Measurements from ENCODE around the gene JAZF1.
"Not testable (repeated sequence)": the region's sequence is repeated elsewhere in the genome, so short reads cannot be mapped to it uniquely, and the experiment has no call there.

JAZF1 gene

DNA sequence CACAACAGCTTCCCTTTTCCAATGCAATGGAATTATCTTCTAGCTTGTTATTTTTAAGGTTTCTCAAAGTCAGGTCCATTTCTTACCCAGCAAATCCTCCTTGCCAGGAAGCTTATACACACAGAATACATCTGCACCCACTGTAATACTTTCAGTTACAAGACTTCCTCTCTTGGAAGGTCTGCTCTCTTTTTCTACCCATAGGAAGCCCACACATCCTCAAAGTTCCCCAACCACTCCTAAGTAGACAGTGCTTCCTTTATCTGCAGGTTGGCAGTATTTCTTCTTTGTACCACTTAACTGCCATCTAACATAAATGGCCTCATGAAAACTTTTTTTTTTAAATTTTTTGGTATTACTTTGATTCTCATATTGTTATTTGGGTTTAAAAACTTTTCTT is 285.0 kb downstream of the JAZF1 start:
- no peak for DNase-seq

DNA sequence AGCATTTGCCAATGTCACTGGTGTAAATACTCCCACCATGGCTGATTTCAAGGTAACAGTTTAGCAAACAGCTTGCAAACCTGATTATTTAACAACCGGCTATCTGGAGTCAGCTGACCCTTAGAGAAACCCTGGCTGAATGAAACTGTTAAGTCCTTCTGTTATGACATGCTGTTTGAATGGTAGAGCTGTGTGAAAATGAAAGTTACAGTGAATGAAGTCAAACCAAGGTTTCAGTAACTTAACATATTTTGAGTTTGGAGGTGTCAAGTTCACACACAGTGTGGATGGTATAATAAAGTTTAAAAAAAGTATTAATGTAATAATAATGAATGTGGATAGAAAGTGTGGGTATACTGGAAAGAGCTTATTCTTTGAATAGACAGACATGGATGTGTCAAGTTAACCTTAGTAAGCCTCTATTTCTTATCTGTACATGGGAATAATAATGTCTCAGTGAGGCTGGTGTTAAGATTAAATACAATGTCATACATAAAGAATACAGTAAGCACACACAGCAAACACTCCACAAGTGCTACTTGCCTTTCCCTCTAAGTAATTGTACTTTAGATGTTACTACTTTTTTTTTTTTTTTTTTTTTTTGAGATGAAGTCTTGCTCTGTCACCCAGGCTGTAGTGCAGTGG is 290.3 kb downstream of the JAZF1 start:
- no peak for DNase-seq

DNA sequence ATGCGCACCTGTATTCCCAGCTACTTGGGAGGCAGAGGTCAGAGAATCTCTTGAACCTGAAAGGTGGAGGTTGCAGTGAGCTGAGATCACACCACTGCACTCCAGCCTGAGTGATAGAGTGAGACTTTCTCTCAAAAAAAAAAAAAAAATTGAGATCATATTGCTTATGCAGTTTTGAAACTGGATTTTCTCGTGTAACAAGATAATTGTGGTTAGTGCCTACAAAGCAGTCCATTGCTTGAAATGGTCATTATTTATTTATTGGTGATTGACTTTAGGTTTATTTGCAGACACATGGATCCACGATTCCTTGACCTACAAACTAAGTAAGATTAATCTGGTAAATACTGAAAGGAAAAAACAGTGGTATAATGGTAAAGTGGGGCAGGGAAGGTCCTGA is 290.8 kb downstream of the JAZF1 start:
- DNase-seq = no peak

DNA sequence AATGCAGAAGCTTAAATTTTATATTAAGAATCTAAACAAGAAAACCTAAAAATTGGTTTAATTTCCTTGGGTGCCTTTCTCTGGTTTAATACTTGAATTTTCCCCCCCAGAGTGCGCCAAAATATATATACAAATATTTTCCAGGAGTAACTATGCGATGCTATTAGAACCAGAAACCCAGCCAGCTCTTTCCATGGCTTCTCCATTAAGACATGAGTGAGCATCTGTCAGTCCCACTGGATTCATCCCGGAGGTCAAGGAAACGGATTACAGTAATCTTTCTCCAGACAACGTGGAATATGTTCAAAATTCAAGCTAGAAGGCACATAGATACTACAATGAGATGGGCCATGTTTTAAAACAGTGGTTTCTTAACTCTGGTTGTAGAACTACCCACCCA is 291.9 kb downstream of the JAZF1 start:
- DNase-seq = no peak

DNA sequence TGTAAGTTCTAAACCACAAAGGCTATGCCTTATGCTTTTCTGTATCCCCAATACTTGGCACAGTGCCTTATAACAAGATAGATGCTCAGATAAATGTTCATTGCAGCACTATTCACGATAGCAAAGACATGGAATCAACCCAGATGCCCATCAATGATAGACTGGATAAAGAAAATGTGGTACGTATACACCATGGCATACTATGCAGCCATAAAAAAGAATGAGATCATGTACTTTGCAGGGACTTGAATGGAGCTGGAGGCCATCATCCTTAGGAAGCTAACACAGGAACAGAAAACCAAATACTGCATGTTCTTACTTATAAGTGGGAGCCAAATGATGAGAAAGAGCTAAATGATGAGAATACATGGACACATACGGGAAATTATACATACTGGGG is 293.9 kb downstream of the JAZF1 start:
- DNase-seq = not testable (repeated sequence)

DNA sequence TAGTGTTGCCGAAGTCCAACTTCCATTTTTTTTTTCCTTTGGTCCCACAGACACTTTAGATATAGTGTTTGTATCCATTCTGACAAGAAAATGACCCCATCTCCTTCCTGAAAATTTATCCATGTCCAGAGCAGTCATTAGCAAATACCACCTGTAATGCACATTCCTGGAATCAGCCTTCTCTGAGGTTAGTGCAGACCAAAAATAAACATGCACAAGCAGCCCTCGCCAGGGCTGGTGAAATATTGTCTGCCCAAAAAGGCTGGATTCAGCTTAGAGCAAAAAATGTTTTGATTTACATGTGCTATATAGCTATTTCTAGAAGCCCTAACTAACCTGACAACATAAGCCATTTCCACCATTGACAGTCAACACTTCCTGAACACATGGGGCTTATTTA is 294.9 kb downstream of the JAZF1 start:
- DNase-seq = no peak

DNA sequence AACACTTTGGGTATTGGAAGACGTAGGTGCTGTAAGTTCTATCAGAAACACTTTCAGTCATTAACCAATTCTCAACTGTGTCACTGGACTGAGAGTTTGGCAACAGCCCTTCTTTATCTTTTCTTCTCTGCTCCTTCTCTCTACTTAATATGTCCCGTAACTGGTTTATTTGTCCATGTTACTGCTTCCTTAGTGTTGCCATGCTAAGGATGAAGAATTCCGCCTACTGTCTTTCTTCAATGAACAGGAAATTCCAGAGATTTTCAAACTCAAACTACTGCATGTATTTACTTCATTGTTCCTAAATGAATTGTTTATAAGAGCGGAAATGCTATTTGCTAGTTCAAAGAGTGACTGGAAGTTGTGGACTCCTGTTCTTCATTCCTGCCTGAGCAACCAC is 296.9 kb downstream of the JAZF1 start:
- DNase-seq = no peak

DNA sequence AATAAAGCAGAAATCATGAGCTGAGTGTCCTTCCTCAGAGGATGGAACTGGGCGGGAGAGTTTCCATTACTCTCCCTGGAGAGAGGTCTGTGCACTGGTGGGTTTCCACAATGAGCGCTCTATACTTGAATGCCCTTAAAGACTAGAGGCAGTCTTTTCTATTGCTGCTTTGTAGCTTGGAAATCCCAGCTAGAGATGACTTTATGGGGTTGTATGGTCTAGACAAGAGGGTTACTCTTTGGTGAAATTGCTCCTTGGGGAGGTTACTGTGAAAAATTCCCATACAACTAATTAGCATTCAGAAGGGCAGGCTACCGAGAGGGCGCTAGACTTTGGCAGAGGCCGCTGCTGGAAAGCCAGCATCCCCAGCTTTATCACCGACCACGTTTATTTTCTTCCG is 303.8 kb downstream of the JAZF1 start:
- DNase-seq = no peak

DNA sequence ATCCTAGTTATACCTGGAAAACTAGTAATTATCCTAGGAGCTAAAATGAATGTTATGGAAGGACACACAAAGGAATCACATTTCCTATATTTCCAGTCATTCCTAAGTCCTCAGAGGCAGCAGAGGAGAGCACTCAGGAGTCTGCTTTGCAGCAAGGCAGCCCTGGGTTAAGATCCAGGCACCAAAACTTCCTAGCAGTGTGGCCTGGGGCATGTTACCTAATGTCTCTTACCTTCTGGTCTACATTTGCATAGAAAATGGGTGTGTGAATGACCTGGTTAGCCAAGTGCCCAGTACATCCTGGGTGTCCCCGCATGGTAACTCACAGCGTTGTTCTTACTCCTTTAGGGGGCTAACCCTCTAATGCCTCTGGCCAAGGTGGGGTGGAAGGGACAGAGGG is 304.8 kb downstream of the JAZF1 start:
- DNase-seq = no peak

DNA sequence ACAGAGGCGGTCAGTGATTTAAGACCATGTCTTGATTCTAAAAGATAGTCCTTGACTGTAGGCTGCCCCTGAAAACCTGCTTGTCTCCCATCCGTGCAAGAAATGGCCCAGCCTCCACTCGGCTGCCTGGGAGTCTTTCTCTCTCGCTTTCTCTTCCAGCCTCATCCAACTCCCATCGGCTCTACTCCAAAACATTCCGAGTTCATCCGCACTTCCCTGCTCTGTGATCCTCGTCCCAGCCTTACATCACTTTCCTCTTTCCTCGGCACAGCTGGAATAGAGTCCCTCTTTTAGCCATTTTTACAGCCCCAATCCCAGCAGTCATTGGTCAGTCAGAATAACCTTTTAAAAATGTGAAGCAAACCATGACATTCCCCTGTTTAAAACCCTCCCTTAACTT is 305.5 kb downstream of the JAZF1 start:
- DNase-seq = no peak

DNA sequence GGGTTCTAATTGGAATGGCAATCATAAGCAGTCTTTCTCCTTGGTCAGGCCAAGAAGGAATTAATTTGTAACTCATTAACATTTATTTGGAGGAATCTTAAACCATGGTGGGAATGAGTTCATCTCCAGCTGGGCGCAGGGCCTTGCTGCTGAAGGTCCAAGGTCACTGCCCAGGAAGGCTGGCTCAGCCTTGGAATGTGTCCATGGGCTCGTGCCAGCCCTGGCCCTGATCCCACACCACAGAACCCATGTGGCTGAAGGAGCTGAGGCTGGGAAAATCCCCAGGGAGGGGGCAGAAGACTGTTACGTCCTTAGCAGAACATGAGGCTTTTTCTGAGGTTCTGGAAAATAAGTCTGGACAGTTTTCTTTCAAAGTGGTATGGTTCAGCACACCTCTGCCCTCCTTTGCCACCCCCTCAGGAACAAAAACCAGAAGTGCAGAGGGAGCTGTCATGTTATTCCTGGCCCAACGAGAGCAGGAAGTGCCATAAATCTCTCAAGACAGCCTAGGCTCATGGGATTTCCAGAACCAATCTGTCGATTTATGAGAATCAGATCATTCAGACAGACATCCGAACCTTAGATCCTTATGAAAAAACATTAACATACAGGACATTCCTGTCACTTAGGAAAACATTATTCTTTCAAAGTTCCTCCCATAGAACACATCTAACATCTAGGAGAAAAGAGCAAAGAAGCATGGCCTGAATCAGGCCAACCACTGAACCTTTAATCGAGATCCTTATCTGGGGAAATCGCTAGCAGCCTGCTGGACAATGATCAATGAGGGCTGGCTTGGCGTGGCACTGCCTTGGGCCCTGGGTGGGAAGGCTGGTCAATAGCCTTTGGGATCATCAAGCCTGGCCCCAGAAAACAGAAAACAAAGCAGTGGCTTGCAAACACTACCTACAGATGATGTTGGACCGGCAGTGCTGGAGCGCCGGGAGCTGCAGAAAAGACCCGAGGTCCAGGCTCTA is 306.3 kb downstream of the JAZF1 start:
- no peak for DNase-seq

DNA sequence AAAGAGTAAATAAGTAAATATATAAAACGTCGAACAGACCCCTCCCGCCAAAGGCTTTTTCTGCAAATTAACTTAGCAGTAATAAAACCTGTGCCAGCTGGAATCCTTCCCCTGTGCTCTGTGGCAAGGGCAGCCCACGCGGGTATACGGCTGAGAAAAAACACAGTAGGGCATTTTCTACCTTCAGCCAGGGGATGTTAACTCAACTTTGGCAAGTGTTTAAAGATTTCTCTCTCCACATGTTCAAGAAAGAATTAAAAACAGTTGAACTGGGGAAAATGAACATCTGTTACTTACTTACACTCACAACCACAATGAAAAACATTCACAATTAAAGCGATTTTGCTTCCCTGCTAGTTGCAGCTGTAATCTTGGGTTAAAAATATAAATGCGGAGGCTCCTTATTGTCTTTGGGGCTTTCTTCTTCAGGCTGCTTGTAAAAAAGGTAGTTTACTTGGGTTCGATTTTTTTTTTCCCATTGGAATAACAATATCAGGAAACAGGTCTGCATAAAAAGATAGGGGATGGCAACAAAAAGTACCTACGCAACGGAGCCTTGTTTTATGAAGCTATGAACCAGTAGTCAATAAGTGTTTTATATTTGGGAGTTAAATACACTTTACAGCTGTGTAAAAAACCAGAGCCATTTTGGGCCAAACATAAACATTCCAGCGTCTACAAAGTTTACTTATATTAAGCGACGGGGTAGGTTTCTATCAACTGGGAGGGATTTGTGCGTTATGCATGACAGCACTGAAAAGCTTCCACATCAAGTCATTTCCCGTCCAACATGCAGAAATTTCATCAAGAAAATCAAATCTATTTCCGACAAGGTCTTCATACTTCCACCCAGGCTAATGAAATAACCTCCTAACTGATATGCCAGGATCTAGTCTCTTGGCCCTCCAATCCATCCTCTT is 308.0 kb downstream of the JAZF1 start:
- DNase-seq = no peak

DNA sequence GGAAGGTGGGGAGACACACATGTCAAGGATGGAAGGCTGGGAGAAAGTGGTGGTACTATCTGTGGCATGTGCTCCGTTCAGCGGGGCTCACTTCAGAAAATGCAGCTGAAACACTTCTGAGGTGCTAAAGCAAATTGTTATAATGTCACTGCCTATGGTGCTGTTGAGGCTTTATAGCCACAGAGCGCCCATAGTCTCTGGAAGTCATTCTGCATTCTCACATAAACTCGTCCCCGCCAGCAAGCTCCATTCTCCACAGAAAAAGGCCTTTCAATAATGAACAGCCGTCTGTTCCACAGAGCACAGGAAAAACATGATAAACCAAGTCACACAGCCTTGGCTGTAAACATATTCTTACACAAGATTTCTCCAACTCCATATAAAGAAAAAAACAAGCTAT is 308.7 kb downstream of the JAZF1 start:
- DNase-seq = no peak

DNA sequence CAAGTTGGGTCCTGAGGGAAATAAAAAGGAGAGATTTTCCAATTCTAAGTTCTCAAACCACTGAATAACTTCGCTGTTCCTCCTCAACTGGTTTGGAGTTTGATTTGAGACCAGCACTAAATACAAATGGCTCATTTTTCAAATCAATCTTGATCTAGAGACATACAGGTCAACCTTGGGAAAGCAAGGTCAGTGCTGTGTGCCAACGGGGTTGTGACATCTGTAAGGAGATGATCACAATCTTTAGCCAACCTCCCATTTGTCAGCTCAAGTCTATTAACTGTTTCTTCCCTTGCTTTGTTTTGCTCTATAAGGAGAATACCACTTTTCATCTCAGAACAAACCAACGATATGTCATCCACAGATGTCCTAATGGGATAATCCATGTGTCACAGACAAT is 309.5 kb downstream of the JAZF1 start:
- DNase-seq = no peak

DNA sequence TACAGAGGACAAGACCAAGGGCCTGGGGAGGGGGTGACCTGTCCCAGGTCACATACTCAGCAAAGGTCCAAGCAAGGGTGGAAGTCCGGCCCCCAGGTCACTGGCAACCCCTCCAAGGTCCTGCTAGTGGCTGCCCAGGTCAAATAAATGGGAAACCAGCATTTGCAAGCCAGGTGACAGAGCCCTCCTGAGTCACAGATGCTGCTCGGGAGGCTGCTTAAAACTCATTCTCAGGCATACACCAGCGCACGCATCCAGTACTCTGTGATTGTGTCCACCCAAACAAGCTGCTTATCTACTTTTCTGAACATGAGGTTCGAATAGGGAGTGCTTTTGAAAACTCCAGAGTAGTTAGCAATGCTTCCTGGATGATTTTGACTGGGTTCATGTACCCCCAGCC is 310.0 kb downstream of the JAZF1 start:
- DNase-seq = no peak

DNA sequence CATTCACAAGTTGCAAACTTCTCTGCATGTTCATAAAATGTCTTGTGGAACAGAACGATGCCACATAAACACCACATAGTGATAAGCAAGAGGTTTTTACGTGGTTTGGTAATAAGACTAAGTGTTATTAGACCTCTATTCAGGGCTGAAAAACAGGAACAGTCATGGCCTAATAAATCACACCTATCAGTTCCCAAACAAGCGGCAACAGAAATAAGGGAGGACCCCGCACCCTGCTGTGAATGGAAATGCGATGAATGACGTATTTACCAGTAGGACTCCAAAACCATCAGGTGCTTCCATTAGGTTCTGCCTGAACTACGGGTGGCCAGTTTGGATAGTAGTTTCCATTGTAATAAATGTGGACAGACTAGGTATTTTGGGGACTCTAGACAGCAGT is 311.5 kb downstream of the JAZF1 start:
- no peak for DNase-seq

DNA sequence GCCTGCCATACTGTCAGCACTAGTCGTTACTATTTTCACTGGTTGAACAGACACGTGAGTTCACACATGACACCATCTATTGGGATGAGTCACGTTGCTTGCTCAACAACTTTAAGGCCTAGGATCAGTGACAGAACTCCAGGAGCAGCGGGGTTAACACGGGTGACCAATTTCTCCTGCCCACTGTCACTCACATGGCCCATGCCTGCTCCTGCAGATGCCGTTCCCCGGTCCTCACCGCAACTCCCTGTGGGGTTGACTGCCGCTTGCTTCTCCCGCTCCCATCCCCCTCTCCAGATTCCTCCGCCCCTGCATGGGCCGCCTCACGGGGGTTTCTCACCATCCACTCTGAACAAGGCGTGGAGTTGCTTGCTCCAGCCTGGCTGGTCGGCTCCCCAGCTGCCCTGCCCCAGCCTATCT is 312.5 kb downstream of the JAZF1 start:
- DNase-seq = no peak

DNA sequence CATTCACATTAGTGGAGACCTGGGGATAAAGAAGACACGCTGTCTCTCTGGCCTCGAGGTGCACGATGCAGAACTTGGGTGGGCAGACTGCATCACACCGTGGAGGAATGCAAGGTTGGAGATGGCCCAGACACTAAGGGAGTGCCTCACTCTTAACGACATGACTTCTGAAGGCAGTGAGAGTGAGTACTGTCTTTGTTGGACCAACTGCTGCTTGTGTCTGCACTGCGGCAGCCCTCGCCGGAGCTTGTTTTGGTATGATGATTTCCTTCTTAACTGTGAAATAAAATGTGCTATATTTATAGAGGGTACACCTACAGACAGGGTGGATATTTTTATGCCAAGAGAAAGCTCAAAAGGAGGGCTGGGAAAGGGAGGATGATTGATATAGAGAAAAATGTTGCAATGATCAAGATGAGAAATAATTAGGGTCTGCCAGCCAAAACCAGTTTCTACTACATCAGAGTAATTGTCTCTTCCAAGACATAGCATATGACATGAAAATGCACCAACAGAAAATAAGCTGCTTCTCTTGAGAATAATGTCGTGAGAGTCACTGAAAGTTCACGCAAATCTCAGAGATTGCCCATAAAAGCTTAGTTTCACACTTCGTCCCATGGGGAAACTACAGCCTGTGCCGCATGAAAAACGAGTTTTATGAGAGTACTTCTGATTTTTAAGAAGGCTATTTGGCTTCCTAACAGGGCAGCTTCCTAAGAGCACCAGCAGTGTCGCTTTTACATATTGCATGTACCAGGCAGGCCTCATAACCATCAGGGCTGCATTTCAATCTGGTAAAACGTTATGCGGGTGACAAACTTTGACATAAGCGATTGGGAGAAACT is 313.5 kb downstream of the JAZF1 start:
- DNase-seq = no peak

DNA sequence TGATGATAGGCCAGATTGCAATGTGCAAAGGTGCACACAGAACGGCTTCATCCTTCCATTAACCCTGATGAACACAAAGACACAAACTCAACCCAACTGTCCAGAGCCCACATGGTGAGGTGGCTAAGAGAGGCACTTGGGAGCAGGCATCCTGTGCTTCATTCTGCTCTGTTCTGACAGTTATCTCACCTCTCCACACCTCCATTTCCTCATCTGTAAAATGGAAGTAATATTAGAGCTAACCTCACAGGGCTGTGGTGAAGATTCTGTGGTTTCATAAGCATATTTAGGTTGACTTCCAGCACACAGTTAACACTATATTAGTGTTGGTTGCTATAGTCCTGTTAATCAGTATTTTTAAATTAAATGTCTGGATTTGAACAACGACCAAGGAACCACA is 314.3 kb downstream of the JAZF1 start:
- no peak for DNase-seq

DNA sequence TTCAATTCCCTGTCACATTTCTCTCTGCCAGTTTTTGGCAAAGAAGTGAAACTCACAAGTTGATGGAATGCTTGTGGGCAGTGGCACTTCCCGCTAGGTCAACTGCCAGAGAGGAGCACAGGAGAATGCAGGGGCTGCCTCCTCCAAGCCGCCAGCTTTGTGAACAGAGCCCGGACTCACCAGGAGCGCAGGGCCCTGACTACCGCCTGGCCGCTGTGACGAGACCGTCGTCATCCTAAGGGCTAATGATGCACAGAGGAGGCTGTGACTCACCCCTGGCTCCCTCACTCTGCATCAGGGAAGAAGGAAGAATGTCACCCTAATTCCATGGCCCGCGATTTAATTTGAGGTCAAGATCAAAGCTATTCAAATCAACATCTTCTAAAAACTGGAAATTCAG is 316.7 kb downstream of the JAZF1 start:
- DNase-seq = no peak

DNA sequence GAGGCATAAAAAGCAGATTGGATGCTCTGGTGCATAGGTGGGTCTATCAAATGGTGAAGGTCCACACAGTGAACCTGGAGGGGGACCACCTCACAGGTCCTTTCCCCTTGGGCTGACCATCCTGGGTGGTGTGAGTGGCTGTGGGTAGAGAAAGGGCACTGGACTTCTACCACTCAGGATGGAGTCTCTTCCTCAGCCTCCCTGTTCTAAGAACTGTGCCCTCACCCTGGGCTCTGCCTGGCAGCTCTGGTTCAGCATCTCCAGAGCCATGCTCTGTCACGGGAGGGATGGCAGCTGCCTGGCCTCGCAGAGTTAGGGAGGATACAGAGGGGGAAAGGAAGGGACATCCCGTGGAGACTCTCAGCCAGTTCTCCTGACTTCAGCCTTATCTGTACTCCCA is 318.8 kb downstream of the JAZF1 start:
- DNase-seq = no peak

DNA sequence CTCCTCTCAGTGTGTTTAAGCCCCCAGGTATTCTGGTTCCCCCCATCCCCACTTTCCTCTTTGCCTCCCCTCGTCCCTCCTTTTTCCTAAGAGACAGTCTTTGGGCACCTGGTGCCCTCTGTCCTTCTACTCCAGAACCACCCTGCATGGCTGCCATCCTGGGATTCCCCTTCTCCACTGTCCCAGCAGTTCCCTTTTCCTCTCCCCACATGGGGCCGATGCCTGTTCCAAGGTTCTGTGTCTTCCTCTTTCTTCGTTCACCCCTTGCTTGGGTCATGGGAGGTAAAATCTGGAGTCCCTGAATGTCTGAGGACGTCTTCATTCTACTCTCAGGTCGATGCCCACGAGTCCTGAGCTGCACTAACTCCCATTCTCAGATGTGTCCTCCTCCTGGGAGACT is 319.8 kb downstream of the JAZF1 start:
- no peak for DNase-seq

All from activated CD4-positive, alpha-beta T cell treated with anti-CD3 and anti-CD28 coated beads, Interleukin-2, amount 50 U/mL, for 4 hours (primary cell).